GM19328 (cell line): Measurements from ENCODE around the gene EXOSC7.
"Not testable (repeated sequence)": the region's sequence is repeated elsewhere in the genome, so short reads cannot be mapped to it uniquely, and the experiment has no call there.

Experiments used
- ATAC-seq: cut with Tn5 transposase; IDR thresholded peaks from one replicate; pipeline ENCODE4 v1.9.1; 2021; ENCODE audit warnings: mild to moderate bottlenecking, moderate library complexity; ENCODE audit not compliant: unreplicated experiment

EXOSC7 gene

DNA sequence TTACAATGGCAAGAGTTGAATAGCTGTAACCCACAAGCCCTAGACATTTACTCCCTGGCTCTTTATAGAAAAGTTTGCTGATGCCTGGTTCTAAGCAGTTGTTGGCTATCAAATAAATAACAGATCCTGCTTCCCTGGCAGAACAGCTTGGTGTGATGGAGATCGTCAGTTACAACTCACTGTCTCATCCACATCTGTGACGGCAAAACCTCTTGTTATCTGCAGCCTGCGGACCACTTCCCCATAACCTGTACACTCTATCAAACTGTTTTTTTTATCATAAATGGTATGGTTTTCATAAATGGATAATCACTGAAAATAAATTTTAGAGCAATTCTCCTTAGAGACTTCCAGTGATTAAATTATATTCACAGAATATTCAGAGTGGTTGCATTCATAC, 14.2 kb upstream of the EXOSC7 start:
- no peak for ATAC-seq

- no peak for ATAC-seq
These were observed 13.2 kb upstream of the EXOSC7 start for GRCh38 chr3:44962621-44963393.

GRCh38 chr3:44963571-44964325, 12.3 kb upstream of the EXOSC7 start:
- ATAC-seq = no peak

DNA sequence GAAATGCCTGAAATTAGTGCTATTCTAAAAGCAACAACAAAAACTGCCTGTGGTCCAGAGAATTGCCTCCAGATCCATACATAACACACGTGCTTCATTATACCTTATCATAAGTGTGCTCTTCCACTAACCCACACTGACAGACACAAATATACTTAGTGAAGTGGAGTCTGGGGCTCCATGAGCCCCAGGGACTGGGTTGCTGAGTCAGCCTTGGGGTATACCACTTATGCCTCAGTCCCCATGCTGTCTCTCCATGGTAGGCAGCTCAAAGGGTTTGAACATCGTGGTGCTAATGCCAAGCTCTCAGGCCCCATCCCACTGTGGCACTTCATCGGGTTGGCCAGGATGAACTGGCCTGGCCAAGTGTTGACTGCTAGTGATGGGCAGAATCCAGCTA, 10.9 kb upstream of the EXOSC7 start:
- no peak for ATAC-seq

DNA sequence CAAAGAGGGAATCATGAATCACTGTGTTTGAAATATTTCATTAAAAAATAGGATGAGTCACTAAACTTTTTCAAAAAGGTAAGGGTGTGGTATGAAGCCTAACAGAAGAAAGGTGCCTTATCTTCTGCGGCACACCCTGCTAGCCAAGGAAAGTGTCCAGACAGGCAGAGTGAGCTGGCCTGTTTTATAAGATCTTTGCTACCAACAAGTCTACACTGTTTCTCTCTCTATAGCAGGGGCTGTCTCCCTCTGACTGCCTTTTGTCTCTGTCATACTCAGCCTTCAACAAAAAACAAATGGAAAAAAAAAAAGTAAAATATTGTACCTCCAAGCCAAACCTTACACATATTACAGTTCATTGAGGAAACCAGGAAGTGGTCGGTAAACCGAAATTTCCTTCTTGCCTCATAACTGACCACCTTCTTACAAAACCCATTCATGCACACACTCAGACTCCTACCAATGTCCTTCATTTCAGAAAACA, 9.2 kb upstream of the EXOSC7 start:
- no peak for ATAC-seq

GRCh38 chr3:44968447-44968858, 7.6 kb upstream of the EXOSC7 start:
- no peak for ATAC-seq

DNA sequence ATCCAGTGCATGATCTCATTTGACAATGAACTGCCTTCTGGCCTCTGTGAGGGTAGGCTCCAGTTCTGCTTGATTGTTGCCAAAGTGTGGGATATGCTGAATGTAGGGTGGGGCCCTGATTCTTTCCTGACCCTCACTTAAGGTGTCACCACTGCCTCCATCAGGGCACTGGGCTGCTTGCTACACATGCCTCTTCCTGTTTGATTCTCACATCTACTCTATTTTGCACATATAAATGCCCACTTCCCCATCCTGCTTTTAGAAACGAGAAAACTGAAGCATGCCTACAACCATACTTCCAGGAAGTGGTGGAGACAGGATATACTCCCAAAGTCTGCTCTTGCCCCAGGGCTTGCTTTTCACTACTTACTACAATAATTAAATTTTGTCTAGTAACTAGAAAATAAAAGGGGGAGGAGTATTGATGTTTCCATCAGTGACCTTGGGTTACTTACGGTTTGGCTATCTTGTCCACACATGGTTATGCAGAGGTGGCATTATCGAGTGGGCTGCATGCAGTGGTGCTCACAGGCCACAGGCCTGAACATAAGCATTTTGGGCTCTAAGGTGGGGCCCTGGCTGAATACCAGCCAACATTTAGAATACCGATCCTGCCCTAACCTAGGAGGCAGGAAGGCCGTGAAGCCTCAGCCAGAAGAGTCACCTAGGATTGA, 6.8 kb upstream of the EXOSC7 start:
- no peak for ATAC-seq

DNA sequence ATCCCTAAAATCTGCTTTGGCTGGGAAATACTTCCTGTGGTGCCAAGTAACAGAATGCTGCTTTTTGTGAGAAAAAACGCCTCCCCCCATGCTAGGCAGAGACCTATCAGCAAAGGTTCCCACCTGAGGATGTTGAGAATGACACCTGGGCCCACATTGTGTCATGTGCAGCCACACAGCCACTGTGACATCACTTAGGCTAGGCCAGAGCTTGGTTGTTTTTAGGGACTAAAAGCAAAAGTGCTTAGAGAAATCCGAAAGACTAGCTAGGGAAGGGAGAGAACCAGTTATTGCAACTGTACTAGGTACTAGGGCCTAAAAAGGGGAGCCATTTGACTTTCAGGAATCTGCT, 6.2 kb upstream of the EXOSC7 start:
- no peak for ATAC-seq

GRCh38 chr3:44970926-44971490, 5.0 kb upstream of the EXOSC7 start:
- no peak for ATAC-seq

DNA sequence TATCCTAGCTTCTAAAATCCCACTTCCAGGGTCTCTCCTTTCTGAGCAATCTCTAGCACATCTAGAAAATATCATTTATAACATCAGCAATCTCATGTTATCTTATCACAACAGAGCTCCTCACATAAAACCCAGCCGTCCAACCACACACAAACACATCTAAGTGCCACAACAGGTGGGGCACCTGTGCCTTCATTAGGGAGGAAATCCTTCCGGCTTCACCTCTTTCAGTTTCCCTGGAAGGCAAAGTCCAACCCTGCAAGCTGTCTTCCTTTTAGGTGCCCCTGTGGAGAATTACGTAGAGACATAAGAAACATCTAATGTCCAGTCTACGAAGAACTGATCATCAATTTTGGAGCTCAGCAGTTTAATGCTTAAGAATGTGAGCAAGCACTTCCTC, 1.6 kb upstream of the EXOSC7 start:
- no peak for ATAC-seq

GRCh38 chr3:44981220-44981619, 5.2 kb downstream of the EXOSC7 start:
- ATAC-seq = no peak

GRCh38 chr3:44981751-44982150, 5.7 kb downstream of the EXOSC7 start:
- no peak for ATAC-seq

DNA sequence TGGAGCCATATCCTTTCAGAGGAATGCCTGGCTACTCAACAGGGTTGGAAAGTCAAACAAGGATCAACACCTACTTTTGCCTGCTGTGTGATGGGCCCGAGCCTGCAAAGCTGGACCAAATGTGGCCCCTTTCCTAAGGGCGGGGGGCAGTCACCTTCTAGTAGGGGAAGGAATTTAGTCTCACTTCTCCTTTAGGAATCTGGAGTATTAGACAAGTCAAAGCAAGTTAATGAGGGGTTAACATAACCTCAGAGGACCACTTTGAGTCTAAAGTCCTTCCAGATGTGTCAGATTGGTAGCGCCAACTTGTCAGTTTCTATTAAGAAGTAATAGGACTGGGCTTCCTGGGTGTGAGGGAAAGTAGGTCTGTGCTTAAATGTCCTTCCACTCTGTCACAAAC, 6.8 kb downstream of the EXOSC7 start:
- no peak for ATAC-seq

DNA sequence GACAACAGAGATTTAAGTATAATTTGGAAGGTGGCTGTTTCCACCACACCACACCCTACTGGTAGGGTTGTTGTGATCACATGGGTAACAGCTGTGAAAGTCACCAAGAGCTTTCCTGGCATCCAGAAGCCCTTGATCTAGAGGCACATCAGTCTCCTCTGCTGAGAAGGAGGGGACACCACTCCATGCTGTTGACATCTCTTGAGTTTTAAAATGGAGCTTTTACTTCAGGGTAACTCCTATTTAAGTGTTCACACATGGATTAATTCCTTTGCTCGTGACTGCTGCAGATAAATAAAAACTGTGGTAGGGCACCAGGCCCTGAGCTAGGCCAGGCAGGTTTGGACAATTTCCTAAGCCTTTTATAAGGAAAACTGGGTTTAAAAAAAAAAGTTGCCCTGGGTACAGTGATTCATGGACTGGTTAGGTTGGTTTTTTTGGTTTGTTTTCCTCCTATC, 7.5 kb downstream of the EXOSC7 start:
- ATAC-seq = no peak

DNA sequence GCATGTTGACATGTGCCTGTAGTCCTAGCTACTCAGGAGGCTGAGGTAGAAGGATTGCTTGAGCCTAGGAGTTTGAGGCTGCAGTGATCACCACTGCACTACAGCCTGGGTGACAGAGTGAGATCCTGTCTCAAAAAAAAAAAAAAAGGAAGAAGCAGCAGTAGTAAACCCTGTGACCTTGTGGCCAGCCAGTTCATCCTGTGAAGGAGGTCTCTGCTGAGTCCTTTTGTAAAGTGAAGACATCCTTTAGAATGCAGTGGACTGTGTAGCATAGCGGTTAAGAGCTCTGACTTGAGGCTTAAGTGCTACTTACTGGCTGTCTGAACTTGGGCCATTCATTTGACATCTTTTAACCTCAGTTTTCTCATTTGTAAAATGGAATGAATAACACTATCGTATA, 8.3 kb downstream of the EXOSC7 start:
- ATAC-seq = no peak

GRCh38 chr3:44986330-44986729, 10.3 kb downstream of the EXOSC7 start:
- not testable (repeated sequence) for ATAC-seq

DNA sequence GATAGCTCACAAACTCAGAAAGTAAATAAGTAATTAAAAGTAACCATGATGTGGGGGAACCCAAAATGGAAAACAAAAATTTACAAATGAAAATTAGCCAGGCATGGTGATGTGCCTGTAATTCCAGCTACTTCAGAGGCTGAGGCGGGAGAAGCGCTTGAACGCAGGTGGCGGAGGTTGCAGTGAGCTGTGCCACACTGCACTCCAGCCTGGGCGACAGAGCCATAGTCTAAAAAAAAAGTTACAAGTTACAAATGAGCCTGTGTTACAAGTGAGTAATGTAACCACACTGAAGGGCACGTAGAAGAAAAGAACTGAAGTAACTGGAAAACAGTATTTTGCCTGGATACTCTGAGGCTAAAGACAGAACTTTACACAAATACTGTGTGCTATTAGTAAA, 11.3 kb downstream of the EXOSC7 start:
- no peak for ATAC-seq

DNA sequence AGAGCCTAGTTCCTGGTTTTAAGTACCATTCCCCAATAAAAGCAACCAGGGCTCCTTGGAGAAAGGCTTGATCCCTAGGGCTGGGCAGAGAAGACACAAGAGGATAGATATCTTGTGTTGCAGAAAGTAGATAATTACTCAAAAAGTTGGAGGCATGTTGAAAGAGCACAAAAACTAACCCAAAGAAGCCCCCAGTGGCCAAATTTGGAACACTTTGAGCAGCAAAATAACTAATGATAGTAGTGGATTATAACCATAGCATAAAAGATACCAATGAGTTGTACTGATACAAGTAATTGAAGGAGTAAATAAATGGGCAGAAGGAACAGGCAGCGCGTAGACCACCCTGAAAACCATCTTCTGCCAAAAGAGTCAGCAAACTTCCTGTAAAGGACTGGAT, 12.0 kb downstream of the EXOSC7 start:
- ATAC-seq = no peak

GRCh38 chr3:44989141-44989540, 13.1 kb downstream of the EXOSC7 start:
- ATAC-seq = no peak

DNA sequence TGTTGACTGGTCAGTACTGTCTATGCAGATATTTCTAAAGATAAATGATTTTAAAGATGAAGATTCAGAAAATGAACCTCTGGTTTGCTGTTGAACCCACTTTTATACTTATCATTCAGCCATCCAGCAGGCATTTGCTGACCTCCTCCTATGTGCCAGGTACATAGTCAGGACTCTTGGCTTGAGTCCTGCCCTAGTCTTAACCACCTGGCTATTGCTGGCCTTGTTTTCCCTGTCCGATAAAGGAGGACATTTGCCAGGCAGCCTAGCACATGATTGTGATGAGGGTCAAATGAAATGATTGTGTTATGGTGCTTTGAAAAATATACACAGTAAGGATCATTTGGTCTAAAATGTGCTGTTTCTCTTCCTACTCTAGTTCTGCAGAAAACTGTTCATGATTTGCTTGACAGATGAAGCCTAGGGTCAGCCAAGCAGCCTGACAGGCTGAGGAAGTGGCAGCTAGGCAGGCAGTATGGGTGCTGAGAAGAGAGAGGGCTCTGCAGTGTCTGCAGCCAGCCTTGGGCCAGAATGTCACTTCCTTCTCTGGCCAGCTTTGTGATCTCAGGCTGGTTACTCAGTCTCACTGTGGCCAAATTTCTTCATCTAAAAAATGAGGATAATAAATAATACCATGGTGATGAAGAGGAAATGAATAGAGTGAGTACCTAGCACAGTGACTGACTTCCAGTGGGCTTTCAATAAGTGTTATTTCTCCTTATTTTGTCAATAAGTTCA, 13.8 kb downstream of the EXOSC7 start:
- no peak for ATAC-seq

GRCh38 chr3:44991326-44991725, 15.3 kb downstream of the EXOSC7 start:
- no peak for ATAC-seq
